Dermis microvascular lymphatic vessel endothelial cell (primary cell): ENCODE measurements around the gene PPDPF. TPM values are rescaled to one million over a fixed set of nuclear protein-coding genes. Genes with fewer than 3 reads are reported as not detected.
"Not testable (repeated sequence)": the region's sequence is repeated elsewhere in the genome, so short reads cannot be mapped to it uniquely, and the experiment has no call there.

Experiments
- DNase-seq, 2 donors: peaks; one replicate each; pipeline versions ENCODE4 v3.0.0 to v3.0.0-alpha.2; 2010; ENCODE audit warnings: low read depth in 2 of 2
- total RNA-seq: library from RNA; depleted of rRNA; stranded (reverse); fragments of >200 nt; gene quantifications from 2 replicates; pipeline ENCODE4 v1.2.1, GENCODE V29; 2014

Gene PPDPF
- total RNA-seq, 1 donor from 2014 or later = 16.3 TPM

DNA sequence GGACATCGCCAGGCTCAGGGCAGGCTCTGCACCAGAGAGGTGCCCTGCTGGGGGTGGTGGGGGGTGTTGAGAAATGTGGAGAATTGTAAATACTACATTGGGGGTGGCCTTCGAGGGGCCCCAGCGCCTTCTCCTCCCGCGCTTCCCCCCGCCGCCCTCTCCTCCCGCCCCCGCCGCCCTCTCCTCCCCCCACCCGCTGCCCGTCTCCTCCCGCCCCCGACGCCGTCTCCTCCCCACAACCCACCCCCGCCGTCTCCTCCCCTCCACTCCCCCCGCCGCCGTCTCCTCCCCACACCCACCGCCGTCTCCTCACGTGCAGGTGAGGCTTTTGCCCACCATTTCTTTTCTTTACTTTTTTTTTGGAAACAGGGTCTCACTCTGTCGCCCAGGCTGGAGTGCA, 28.5 kb downstream of the PPDPF start:
- no peak for DNase-seq

DNA sequence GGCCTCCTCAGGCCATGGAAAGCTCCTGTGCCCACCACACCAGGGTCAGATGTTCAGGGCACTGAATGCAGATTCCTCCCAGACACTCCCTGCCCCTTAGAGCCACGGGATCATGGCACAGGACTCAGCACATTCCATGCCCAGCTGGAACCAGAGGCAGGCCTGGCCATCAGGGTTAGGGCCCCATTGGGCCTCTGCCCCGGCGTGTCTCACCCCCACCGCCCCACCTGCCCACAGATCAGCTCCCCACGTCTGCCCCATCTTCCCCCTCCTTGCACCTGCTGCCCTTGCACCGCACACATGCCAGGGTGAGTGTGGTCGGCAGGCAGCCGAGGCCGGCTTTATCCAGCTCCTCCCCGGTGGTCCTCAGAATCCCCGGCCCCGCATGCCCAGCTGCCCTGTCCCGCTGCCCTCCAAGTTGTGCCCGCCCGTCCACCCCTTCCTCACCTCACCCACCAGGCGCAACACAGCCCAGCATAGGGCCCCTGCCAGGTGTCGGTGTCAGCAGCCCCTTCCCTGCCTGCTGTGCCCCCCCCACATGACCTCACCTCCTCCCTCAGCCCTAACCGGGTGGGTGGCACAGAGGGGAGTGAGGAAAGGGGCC, 29.2 kb downstream of the PPDPF start:
- DNase-seq = no peak

DNA sequence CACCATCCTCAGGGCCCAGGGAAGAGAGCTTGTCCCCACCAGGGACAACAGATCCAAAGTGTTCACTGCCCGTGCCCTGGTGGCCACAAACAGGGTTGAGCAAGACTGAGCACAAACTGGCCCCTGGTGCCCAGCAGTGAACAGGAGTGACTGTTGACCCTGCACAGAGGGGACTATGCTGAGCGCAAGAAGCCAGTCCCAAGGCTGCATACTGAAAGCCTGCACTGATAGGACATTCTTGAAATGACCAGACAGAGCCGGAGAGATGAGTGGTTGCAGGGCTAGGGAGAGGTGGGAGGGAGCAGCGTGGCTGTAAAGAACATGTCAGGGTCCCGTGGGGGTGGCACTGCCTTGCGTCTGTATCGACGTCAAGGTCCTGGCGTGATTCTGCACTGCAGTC, 30.5 kb downstream of the PPDPF start:
- DNase-seq = no peak

DNA sequence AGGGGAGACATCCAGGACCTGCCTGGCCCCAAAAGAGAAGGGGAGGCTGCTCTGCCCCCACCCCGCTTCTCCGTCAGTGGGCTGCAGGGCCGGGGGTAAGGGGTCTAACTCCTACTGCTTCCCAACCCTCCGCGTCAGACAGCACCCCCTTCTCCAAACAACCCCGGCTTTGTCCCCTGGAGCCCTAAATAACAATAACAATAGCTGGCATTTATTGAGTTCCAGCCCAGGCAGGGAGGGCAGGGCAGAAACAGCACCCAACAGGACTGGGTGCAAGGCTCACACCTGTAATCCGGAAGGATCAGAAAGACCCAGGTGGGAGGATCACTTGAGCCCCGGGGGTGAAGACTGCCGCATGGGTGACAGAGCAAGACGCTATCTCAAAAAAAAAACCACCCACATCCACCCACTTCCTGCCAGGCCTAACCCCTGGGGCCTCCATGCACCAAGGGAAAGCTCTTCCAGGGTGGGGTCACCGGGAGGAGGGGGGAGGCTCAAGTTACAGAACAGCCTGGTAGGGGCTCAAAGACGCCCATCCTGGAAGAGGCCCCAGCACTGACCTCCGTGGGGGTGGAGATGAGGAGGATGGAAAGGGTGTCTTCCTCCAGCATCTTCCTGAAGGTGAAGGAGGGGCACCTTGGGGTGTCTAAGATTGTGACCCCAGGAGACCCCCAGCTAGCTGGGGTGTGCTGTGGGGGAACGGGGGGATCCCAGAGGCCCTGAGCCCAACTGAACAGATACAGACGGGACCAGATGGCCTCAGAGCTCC, 32.1 kb downstream of the PPDPF start:
- no peak for DNase-seq

DNA sequence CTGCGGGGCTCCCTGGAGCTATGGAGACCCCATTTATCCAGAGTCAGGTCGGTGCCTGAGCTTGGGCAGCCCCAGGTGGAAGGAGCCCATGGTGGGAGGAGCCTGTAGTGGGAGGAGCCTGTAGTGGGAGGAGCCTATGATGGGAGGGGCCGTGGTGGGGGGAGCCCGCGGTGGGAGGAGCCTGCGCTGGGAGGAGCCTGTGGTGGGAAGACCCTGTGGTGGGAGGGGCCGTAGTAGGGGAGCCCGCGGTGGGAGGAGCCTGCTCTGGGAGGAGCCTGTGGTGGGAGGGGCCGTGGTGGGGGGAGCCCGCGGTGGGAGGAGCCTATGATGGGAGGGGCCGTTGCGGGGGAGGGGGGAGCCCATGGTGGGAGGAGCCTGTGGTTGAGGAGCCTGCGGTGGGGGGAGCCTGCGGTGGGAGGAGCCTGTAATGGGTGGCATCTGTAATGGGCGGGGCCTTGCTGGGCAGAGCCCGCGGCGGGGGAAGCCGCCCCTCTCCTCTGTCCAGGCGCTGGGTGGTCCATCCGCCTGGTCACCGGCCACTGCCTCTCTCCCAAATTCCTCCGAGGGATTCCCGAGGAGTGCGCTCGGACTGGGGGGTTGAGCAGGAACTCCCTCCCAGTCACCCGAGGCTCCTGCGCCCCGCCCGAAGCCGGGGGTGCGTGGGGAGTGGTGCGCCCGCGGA, 32.8 kb downstream of the PPDPF start:
- peak; percentile 86 to 94 for DNase-seq

DNA sequence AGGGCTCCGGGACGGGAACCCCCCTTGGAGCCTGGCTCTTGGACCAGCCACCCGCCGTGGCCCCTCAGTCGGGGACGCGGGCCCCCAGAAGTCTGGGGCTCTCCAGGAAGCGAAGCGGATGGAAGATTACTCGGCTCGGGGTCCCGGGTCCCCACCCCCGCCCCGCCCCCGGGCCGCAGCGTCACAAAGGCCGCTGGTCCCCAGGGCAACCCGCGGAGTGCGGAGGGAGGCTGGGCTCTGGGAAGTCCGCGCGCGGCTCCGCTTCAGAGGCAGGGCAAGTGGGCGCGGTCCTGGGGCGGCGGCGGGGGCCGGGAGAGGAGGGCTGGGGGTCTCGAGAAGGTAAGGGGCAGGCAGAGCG, 33.3 kb downstream of the PPDPF start, which contains the start of gene FNDC11:
FNDC11 (plus strand) TSS at position 227 of the 358 bp plus-strand sequence. CDS start 1,505 bp downstream, outside the sequence.
- DNase-seq = peak; percentile 5 to 58

DNA sequence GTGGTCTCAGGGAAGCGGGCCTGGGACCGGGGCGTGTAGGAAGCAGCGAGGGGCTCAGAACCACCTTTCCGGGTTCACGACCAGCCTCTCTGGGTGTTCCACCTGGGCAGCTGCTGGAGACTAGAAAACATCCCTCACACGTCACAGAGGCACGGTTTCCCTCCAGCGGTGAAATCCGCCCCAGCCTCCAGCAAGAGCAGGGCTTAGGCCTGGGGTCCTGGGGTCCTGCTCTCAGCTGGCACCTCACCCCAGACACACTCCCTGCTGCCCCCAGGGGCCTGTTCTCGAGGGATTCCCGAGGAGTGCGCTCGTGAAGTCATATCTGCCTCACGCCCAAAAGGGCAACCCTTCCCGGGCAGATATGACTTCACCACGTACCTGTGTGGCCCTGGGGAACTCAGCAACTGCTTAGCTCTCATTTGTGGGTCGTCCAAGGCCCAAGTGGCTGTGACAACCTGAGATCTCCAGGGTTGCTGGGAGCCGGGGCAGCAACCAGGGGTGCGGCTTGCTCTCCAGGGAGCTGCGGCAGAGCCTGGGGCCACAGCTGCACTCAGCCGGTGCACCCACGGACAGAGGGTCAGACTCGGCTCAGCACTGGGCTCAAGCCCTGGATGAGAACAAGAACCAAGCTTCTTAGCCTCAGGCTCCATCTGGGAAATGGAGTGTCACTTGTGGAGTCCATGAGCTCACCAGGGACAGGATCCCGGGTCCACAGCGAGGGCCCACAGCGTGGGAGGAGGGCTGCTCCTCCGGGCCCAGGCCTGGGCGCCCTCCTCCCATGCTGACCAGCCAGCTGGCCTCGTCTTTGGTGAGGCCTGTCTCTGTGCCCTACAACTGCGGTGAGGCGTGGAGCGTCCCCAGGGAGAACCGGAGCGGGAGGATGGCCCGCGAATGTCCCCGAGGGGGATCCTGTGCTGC, 34.1 kb downstream of the PPDPF start:
- DNase-seq = no peak

DNA sequence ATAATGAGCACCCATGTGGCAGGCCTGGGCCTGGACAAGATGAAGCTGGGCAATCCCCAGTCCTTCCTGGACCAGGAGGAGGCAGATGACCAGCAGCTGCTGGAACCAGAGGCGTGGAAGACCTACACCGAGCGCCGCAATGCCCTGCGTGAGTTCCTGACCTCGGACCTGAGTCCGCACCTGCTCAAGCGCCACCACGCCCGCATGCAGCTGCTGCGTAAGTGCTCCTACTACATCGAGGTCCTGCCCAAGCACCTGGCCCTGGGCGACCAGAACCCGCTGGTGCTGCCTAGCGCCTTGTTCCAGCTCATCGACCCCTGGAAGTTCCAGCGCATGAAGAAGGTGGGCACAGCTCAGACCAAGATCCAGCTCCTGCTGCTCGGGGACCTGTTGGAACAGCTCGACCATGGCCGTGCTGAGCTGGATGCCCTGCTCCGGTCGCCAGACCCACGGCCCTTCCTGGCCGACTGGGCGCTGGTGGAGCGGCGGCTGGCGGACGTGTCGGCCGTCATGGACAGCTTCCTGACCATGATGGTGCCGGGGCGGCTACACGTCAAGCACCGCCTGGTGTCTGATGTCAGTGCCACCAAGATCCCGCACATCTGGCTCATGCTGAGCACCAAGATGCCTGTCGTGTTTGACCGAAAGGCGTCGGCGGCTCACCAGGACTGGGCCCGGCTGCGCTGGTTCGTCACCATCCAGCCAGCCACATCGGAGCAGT, 35.3 kb downstream of the PPDPF start:
- no peak for DNase-seq

DNA sequence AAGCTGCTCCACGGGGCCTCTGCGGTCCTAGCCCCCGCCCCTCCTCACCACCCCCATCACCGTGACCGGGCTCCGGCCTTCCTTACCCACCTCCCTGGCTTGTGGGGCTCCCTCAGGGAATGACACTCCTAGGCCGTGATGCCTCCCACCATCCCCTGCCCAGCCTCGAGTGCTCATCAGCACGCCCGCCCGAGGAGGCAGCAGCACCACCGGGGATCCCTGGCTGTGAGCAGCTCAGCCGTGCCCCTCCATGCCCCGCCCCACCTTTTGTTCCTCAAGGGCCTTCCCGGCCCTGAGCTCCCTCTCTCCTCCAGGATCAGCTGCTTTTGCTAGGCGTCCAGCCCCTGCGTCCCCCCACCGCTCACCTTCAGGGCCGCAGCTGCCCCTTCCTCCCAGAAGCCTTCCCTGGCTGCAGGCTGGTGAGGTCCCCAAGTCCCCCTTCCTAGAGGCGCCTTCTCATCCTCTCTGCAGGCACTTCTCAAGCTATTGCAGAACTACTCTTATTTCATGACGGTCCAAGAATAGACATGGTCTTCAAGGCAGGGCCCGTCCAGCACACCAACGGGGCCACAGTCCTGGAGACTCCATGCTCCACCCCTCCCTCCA, 36.4 kb downstream of the PPDPF start:
- DNase-seq = no peak

DNA sequence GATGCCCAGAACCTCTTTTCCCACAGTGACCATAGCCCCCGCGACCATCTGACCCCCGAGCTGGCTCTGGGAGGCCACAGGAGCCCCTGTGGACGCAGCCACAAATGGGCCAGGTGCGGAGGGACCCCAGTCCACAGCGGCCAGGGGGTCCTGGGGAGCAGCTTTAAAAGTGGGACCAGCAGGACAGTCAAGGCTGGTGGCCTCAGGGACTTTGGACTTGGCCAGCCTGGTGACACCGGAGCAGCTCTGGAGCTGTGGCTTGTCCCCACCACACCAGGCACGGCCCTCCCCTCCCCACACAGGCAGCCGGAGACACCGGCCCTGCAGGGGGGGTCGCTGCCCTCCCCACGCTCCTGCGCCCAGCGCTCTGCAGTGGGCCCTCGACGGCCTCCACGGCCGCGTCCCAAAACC, 36.9 kb downstream of the PPDPF start:
- DNase-seq = no peak

DNA sequence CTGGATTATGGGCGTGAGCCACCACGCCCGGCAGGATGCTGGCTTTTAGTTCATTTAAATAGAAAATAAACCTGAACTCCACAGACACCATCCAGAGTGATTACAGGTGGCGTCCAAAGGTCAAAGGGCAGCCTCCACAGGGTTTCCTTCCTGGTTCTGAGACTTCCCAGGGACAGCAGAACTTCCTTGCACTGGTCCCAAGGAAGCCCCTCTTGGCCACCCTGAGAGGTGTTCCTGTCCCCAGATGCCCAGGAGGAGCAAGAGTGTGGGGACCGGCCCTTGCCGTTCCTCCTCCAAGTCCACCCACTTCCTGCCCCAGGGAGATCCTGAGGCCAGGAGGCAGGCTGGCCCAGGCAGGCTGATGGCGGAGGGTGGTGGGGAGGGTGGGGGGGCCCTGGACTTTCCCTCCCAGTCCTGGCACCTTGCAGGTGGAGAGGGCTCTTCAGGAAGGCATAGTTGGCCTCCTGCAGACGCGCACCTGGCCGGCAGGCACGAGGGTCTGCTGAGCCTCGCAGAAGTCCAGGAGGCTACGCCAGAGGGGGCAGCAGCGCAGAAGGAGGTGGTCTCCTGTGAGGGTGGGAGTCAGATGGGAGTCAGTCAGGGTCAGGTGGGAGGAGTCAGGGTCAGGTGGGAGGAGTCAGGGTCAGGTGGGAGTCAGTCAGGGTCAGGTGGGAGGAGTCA, 38.4 kb downstream of the PPDPF start:
- no peak for DNase-seq

DNA sequence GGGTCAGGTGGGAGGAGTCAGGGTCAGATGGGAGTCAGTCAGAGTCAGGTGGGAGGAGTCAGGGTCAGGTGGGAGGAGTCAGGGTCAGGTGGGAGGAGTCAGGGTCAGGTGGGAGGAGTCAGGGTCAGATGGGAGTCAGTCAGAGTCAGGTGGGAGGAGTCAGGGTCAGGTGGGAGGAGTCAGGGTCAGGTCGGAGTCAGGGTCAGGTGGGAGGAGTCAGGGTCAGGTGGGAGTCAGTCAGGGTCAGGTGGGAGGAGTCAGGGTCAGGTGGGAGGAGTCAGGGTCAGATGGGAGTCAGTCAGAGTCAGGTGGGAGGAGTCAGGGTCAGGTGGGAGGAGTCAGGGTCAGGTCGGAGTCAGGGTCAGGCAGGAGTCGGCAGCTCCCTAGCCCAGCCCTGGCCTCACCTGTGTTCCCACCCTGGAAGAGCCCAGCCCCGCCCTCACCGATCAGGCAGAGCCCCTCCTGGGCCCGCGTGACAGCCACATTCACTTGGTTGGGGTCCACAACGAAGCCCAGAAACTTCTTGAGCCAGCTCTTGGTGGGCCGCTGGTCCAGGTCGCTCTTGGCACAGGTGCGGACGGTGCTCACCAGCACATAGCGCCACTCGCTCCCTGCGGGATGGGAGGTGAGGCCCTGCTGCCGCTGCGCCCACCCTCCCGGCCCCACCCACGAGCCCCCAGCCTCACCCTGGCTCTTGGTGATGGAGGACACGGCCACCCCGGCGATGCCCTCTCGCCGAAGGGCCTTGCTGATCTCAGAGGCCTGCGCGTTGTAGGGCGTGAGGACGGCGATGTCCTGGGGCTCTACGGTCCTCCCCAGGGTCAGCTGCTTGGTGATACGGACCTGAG, 39.1 kb downstream of the PPDPF start:
- DNase-seq = not testable (repeated sequence)

DNA sequence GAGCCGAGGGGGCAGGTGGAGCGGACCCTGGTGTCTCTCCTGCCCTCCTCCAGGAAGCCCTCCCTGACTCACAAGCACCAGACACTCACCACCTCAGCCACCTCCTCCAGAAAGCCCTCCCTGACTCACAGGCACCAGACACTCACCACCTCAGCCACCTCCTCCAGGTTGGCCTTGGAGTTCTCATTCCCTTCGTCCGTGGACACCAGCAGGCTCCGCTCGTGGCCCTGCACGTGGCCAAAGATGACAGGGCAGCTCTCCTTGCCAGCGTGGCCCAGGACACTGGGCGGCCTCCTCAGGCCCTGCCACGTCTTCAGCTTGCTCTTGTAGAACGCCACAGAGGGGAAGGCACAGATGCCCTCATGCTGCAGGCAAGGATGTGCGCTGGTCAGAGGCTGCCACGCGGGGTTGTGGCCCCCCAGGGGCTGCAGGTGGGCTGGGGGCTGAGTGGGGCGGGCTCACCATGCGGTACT, 39.8 kb downstream of the PPDPF start:
- no peak for DNase-seq

DNA sequence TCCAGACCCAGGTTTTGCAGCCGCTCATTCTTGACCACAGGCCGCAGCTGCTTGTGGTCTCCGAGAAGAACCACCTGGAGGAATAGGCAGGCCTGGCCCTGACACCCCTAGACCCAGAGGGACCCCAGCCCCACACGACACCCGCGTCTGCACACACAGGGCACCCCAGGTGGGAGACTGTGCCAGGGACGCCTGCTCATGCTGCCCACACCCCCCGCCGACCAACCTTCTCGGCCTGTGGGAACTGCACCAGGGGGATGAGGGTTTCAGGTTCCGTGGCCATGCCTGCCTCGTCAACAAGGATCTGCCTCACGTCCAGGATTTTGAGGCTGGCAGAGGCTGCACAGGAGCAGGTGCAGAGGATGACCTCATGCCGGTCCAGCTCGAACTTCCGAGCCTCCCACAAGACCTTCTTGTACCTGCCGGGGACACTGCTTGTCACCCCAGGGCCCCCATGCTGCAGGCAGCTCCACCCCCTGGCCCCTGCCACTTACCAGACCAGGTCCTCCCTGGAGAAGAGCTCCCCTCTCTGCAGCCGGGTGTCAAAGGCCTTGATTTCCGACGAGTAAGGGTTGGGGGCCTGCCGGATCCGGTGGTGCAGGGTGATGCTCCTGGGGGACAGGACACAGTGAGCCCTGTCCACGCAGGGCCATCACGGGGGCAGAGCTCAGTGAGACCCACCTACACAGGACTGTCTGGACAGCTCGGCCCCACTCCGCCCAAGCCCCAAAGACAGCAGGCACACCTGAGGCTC, 40.5 kb downstream of the PPDPF start:
- no peak for DNase-seq

DNA sequence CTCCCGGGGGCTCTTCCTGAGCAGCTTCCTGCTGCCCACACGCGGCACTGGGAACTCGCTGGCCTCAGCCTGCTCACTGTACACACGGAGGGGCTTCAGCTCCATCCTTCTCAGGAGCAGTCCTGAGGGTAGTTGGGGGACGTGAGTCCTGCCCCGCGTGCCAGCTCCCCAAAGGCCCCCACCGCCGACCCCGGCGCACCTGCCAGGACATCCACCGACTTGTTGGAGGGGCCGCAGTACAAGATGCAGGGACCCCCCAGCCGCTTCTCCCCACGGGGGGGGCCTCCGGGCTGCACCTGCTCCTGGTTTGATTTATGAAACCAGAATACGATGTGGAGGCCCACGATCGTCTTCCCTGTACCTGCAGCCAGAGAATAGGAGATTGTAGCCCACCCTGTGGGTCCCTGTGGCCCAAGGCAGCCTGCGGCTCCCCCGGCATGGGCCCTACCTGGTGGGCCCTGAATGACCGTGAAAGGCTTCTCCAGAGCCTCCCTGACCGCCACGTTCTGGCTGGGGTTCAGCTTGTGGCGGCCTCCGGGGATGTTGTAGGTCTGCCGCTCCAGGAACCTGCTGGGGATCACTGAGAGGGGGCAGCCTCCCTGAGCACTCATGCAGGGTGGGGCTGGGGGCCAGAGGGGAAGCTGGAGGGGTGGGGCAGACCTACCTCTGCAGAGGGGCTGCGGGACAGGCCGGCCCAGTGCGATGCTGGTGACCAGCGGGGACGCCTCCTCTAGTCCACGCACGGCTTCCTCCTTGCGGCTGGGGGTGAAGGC, 41.2 kb downstream of the PPDPF start:
- DNase-seq = no peak

DNA sequence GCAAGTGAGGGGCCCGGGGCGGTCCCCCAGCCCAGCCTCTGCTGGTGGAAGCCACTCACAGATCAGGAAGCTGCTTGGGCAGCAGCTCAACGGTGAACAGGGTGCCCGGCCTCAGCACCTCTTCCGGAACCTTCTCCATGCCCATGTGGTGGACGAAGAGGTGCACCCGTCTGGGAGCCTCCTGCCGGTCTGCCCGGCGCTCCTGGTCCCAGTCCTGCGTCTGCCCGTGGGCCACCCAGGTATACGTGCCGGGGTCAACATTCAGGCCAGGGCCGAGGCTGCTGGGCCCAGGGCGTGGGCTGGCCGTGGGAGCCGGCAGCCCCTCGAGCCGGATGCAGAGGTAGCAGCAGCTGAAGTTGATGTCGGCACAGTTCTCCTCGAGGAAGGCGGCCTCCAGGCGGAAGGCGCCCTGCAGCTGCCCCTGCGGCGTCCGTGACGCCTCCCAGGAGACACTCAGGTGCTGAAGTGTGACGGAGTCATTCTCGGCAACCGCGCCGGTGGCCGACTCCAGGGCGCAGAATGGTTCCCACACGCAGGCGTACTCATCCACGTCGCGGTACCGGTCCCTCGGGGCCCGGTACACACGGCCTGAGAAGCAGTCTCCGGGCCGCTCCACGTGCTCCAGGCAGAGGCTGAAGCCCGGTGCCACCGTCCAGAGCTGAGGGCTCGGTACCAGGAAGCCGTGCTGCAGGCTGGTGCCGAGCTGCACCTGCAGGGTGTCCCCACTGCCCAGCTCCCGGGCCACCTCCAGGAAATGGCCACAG, 42.1 kb downstream of the PPDPF start:
- no peak for DNase-seq
